Measurements from ENCODE around the gene COMMD4. TPM values are rescaled to one million over a fixed set of nuclear protein-coding genes. Genes with fewer than 3 reads are reported as not detected.
"Not testable (repeated sequence)": the region's sequence is repeated elsewhere in the genome, so short reads cannot be mapped to it uniquely, and the experiment has no call there.

Gene COMMD4
- total and polyA plus RNA-seq, 2 donors (not counting 1 experiment from before 2014, with no cell fraction given) = 65.9 to 74.9 TPM

DNA sequence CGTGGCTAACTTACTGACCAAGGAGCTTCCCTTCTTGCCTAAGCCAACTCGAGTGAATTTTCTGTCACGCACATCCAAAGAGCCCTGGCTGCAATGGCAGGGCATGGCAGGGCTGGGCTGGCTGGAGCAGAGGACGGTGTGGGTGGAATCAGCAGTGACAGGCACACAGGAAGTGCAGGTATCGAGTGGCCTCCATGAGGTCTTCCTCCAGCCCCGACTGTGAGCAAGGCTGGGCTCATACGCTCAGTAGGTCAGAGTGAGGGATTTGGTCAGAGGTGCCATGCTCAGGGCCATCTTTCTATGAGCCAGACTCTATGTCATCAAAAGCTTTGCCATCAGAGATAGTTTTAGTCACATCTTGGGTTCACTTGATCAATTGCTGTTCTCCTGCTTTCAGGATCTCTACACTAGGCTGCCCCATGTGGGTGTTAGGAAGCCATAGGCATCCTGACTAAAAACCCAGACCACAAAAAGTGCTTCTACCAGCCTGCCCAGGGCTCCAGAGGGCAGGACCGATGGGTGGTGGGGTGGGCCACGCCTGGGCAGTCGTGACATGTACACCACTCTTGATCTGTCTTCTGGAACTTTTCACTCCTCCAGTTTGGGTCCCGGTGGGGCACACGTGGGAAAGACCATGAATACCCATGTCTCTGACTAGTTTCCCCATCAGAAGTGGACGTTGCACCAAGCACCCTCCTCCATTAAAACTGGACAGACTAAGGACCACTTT lies 22.6 kb upstream of the COMMD4 start:
- no peak overlapping the region for H3K9ac ChIP-seq (ENCODE audit: insufficient read depth, low read length)
- H3K79me2 ChIP-seq (ENCODE audit: control insufficient read depth, insufficient read depth, low read length) = no peaks in the 10 kb centered on the region
- H2AFZ ChIP-seq (ENCODE audit: low read length) = no peak overlapping the region
- H3K27me3 ChIP-seq (ENCODE audit: control insufficient read depth, insufficient read depth, low read length) = peaks cover 10% of the 10 kb centered on the region
- no peak overlapping the region for H3K4me2 ChIP-seq (ENCODE audit: extremely low read depth, insufficient read depth, low read length)
- no peaks in the 10 kb centered on the region for H3K36me3 ChIP-seq (ENCODE audit: control insufficient read depth, insufficient read depth, low read length)
- no peaks in the 10 kb centered on the region for H3K4me1 ChIP-seq (ENCODE audit: control insufficient read depth, extremely low read depth, insufficient read depth, low read length)
- H3K9me3 ChIP-seq (ENCODE audit: control insufficient read depth, insufficient read depth, low read depth, low read length) = no peaks in the 10 kb centered on the region
- TF ChIP-seq, protein P1, sequence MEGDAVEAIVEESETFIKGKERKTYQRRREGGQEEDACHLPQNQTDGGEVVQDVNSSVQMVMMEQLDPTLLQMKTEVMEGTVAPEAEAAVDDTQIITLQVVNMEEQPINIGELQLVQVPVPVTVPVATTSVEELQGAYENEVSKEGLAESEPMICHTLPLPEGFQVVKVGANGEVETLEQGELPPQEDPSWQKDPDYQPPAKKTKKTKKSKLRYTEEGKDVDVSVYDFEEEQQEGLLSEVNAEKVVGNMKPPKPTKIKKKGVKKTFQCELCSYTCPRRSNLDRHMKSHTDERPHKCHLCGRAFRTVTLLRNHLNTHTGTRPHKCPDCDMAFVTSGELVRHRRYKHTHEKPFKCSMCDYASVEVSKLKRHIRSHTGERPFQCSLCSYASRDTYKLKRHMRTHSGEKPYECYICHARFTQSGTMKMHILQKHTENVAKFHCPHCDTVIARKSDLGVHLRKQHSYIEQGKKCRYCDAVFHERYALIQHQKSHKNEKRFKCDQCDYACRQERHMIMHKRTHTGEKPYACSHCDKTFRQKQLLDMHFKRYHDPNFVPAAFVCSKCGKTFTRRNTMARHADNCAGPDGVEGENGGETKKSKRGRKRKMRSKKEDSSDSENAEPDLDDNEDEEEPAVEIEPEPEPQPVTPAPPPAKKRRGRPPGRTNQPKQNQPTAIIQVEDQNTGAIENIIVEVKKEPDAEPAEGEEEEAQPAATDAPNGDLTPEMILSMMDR (conservative IDR thresholded peaks at IDR 0.05 in 1 of 2, IDR thresholded peaks at IDR 0.05 in 1 of 2; ENCODE audit: low read depth in 1 of 2, low read length in 2 of 2) = no peak
- TF ChIP-seq EZH2 (IDR thresholded peaks at IDR 0.05; ENCODE audit: low read length, missing control alignments) = no peak
- no peak overlapping the region for H3K27ac ChIP-seq (ENCODE audit: insufficient read depth, low read length)
- no peak for DNase-seq (ENCODE audit: low read depth in 2 of 2)
- no peak overlapping the region for H3K4me3 ChIP-seq (replicated peaks in 1 of 4; ENCODE audit: control extremely low read depth in 1 of 4, insufficient read depth in 1 of 4, low read depth in 3 of 4, low read length in 4 of 4)
- no peaks in the 10 kb centered on the region for H4K20me1 ChIP-seq (ENCODE audit: control insufficient read depth, extremely low read depth, insufficient read depth, low read length)

DNA sequence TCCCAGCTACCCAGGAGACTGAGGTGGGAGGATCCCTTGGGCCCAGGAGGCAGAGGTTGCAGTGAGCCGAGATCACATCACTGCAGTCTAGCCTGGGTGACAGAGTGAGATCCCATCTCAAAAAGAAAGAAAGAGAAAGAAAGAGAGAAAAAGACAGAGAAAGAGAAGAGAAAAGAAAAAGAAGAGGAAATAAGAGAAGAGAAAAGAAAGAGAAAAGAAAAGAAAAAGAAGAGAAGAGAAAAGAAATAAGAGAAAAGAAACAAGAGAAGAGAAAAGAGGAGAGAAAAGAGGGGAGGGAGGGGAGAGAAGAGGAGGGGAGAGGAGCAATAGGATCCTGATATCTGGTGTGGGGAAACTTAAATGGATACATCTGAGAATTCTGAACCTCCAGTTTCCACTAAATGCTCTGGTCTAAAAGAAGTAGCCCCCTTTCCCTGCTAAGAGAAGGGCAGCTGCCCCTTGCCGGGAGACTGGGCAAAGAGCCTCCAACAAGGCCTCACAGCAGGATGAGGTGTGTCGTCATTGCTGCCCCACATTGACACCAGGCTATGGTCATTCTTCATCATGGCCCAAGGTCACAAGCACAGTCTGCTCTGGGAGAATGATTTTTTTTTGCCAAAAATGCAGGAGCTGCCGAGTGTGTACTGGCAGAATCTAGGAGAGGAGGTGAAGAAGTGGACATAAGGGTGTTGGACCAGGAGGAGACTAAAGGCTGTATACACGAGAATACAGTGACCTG lies 21.1 kb upstream of the COMMD4 start:
- no peak overlapping the region for H3K9ac ChIP-seq (ENCODE audit: insufficient read depth, low read length)
- no peak overlapping the region for H3K4me3 ChIP-seq (replicated peaks in 1 of 4; ENCODE audit: control extremely low read depth in 1 of 4, insufficient read depth in 1 of 4, low read depth in 3 of 4, low read length in 4 of 4)
- no peaks in the 10 kb centered on the region for H3K4me1 ChIP-seq (ENCODE audit: control insufficient read depth, extremely low read depth, insufficient read depth, low read length)
- H3K79me2 ChIP-seq (ENCODE audit: control insufficient read depth, insufficient read depth, low read length) = no peaks in the 10 kb centered on the region
- H3K9me3 ChIP-seq (ENCODE audit: control insufficient read depth, insufficient read depth, low read depth, low read length) = no peaks in the 10 kb centered on the region
- H3K27me3 ChIP-seq (ENCODE audit: control insufficient read depth, insufficient read depth, low read length) = peaks cover 1% of the 10 kb centered on the region
- no peak overlapping the region for H3K27ac ChIP-seq (ENCODE audit: insufficient read depth, low read length)
- no peak for TF ChIP-seq EZH2 (IDR thresholded peaks at IDR 0.05; ENCODE audit: low read length, missing control alignments)
- TF ChIP-seq, protein P1 (conservative IDR thresholded peaks at IDR 0.05 in 1 of 2, IDR thresholded peaks at IDR 0.05 in 1 of 2; ENCODE audit: low read depth in 1 of 2, low read length in 2 of 2) = no peak
- no peaks in the 10 kb centered on the region for H4K20me1 ChIP-seq (ENCODE audit: control insufficient read depth, extremely low read depth, insufficient read depth, low read length)
- H3K36me3 ChIP-seq (ENCODE audit: control insufficient read depth, insufficient read depth, low read length) = no peaks in the 10 kb centered on the region
- H3K4me2 ChIP-seq (ENCODE audit: extremely low read depth, insufficient read depth, low read length) = no peak overlapping the region
- H2AFZ ChIP-seq (ENCODE audit: low read length) = no peak overlapping the region
- DNase-seq (ENCODE audit: low read depth in 2 of 2) = no peak

DNA sequence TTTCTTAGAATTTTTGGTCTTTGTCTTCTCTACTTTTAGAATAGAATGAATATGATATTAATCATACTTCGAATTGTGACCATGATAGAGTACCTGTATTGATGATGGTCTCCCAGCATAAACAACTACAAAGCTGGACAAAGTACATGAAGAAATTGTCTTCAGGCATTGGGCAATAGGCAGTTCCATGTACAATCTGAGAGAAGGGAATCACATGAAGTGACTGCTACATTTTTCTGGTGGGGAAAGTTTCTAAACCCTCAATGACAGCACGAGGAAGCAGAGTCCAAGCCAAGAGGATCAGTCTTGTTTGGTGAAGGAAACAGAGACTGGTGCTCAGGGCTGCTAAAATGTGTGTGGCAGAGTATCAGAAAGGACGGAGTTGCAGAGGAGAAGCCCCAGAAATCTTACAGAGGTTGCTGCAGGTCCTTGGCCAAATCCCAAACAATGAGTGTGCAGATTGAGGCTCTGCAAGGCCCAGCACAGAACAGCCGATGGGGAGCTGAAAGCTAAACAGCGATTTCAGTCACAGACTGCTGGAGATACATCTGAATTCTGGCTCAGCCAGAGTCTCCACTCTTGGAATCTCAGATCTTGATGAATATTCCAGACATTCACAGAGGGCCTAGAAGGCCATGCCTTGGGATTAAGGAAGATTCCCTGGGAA lies 16.5 kb upstream of the COMMD4 start:
- H3K9me3 ChIP-seq (ENCODE audit: control insufficient read depth, insufficient read depth, low read depth, low read length); H3K4me1 ChIP-seq (ENCODE audit: control insufficient read depth, extremely low read depth, insufficient read depth, low read length); H3K27me3 ChIP-seq (ENCODE audit: control insufficient read depth, insufficient read depth, low read length); H3K9ac ChIP-seq (ENCODE audit: insufficient read depth, low read length); H3K4me3 ChIP-seq (replicated peaks in 1 of 4; ENCODE audit: control extremely low read depth in 1 of 4, insufficient read depth in 1 of 4, low read depth in 3 of 4, low read length in 4 of 4); DNase-seq (ENCODE audit: low read depth in 2 of 2); H3K36me3 ChIP-seq (ENCODE audit: control insufficient read depth, insufficient read depth, low read length); H2AFZ ChIP-seq (ENCODE audit: low read length); H3K4me2 ChIP-seq (ENCODE audit: extremely low read depth, insufficient read depth, low read length); H3K27ac ChIP-seq (ENCODE audit: insufficient read depth, low read length); H3K79me2 ChIP-seq (ENCODE audit: control insufficient read depth, insufficient read depth, low read length); H4K20me1 ChIP-seq (ENCODE audit: control insufficient read depth, extremely low read depth, insufficient read depth, low read length): not testable (repeated sequence)

Data from fibroblast of lung (primary cell).